Vagina (tissue), 2 donors: ENCODE data around the gene SUSD3. TPM values are rescaled to one million over a fixed set of nuclear protein-coding genes. Genes with fewer than 3 reads are reported as not detected.

Experiments used
- DNase-seq, 2 donors: peaks; one replicate each; pipeline ENCODE4 v3.0.0-alpha.2; 2017; ENCODE audit errors: extremely low spot score in 2 of 2
- H3K27ac ChIP-seq: fragments of 200-600 bp; sonication (generic); one replicate; pipeline ENCODE4 v1.5.1; 2019
- H3K27me3 ChIP-seq: fragments of 200-600 bp; sonication (generic); one replicate; pipeline ENCODE4 v1.5.1; 2019
- H3K36me3 ChIP-seq, 2 donors: fragments of 200-600 bp; sonication (generic); one replicate each; pipeline ENCODE4 v1.5.1; 2017 to 2019
- H3K4me1 ChIP-seq: fragments of 200-600 bp; sonication (generic); one replicate; pipeline ENCODE4 v1.5.1; 2019
- H3K4me3 ChIP-seq, 2 donors: fragments of 200-600 bp; sonication (generic); 1 replicate in 1 of 2; 2 replicates in 1 of 2; pipeline ENCODE4 v1.5.1; 2016 to 2019
- H3K9me3 ChIP-seq: fragments of 200-600 bp; sonication (generic); one replicate; pipeline ENCODE4 v1.5.1; 2019
- POLR2A ChIP-seq, 2 donors: fragments of 450-650 bp; IDR thresholded peaks; one replicate each; pipeline ENCODE4 v1.6.1; 2017; ENCODE audit warnings: antibody characterized with exemption in 2 of 2, mild to moderate bottlenecking in 2 of 2, moderate library complexity in 2 of 2
- POLR2AphosphoS5 ChIP-seq, 2 donors: sonication (generic); formaldehyde crosslinking; IDR thresholded peaks; one replicate each; pipeline ENCODE4 v1.9.0; 2017; ENCODE audit warnings: antibody characterized with exemption in 2 of 2, mild to moderate bottlenecking in 2 of 2, low read depth in 1 of 2; ENCODE audit not compliant: insufficient read depth in 1 of 2
- intact Hi-C: fragments of 100-400 bp; cut with DNase I; formaldehyde crosslinking; loops from one replicate; pipeline ENCODE4 v1.15.1; 2023
- total RNA-seq: library from RNA; depleted of rRNA; stranded (reverse); fragments of >200 nt; gene quantifications from one replicate; pipeline ENCODE4 v1.2.3, GENCODE V29; 2016
- TF ChIP-seq, protein P1 (sequence below), 3 experiments: fragments of 450-650 bp in 2 of 3; fragments of 200-600 bp in 1 of 3; sonication (generic) in 1 of 3; IDR thresholded peaks; one replicate each; pipeline ENCODE4 v1.5.1; 2017 to 2019; ENCODE audit warnings: antibody characterized with exemption in 3 of 3, mild to moderate bottlenecking in 2 of 3, moderate library complexity in 2 of 3

The SUSD3 gene
- total RNA-seq, 1 donor from 2014 or later, result 25.0 TPM

DNA sequence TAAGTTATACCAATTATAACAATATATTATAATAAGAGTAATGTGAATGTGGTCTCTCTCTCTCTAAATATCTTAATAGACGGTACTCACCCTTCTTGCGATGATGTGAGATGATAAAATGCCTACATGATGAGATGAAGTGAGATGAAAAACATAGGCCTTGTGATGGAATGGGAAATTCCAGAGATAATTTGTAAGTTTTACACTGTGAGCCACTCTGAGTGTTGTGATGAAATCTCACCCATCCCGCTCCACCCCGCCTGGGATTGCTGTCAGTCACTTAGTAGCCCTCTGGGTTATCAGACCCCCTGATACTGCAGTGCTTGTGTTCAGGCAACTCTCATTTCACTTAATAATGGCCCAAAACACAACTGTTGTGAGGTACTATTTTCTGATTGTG lies 10.5 kb downstream of the SUSD3 start:
- Histone ChIP-seq H3K27me3 (no peaks in the 10 kb centered on the region), H3K4me1 (peaks cover 20% of the 10 kb centered on the region), H3K4me3 (no peak overlapping the region), H3K9me3 (no peaks in the 10 kb centered on the region), H3K36me3 (no peaks in the 10 kb centered on the region), H3K27ac (no peak overlapping the region)
- intact Hi-C loops, result no loop called here
- TF ChIP-seq POLR2AphosphoS5 (IDR thresholded peaks at IDR 0.05; ENCODE audit: insufficient read depth in 1 of 2, low read depth in 1 of 2) (no peak), POLR2A (IDR thresholded peaks at IDR 0.05) (no peak)
- TF ChIP-seq, protein P1, sequence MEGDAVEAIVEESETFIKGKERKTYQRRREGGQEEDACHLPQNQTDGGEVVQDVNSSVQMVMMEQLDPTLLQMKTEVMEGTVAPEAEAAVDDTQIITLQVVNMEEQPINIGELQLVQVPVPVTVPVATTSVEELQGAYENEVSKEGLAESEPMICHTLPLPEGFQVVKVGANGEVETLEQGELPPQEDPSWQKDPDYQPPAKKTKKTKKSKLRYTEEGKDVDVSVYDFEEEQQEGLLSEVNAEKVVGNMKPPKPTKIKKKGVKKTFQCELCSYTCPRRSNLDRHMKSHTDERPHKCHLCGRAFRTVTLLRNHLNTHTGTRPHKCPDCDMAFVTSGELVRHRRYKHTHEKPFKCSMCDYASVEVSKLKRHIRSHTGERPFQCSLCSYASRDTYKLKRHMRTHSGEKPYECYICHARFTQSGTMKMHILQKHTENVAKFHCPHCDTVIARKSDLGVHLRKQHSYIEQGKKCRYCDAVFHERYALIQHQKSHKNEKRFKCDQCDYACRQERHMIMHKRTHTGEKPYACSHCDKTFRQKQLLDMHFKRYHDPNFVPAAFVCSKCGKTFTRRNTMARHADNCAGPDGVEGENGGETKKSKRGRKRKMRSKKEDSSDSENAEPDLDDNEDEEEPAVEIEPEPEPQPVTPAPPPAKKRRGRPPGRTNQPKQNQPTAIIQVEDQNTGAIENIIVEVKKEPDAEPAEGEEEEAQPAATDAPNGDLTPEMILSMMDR (IDR thresholded peaks at IDR 0.05), result no peak
- no peak for DNase-seq

DNA sequence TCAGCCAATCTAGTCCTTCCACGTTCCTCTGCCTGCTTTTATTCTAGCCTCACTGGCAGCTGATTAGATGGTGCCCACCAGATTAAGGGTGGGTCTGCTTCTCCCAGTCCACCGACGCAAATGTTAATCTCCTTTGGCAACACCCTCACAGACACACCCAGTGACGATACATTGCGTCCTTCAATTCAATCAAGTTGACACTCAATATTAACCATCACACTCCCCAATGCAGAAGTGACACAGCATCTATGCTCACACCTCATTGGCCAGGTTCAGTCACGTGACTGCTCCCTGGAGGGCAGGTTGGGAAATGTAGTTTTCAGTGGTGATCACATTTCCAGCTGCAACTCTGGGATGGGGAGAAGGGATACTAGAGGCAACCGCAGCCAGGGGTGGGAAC lies 13.0 kb downstream of the SUSD3 start:
- Histone ChIP-seq H3K4me1 (peaks cover 15% of the 10 kb centered on the region), H3K36me3 (no peaks in the 10 kb centered on the region), H3K27me3 (no peaks in the 10 kb centered on the region), H3K9me3 (no peaks in the 10 kb centered on the region), H3K27ac (peak overlapping the region; percentile 62), H3K4me3 (no peak overlapping the region)
- TF ChIP-seq, protein P1 (IDR thresholded peaks at IDR 0.05), result no peak
- TF ChIP-seq POLR2AphosphoS5 (IDR thresholded peaks at IDR 0.05; ENCODE audit: insufficient read depth in 1 of 2, low read depth in 1 of 2) (no peak), POLR2A (IDR thresholded peaks at IDR 0.05) (no peak)
- intact Hi-C loops, result no loop called here
- no peak for DNase-seq

DNA sequence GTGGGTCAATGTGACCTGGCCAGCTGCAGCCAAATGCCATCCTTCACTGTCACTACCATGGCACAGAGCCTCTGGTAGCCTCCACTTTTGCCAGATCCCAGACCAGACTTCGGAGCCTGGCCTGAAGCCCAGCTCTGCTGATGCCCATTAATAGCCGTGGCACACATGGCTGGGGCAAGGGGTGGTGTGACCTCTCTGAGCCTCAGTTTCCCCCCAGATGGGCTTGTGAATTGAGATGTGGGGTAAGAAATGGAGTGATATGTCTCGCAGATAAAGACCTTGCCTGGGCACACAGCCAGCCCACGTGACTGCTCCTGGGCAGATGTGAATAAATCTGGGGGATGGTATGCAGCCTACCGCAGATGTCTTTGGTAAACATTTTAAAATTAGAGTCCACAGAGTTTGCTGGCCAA lies 13.9 kb downstream of the SUSD3 start:
- Histone ChIP-seq H3K27ac (peak overlapping the region; percentile 62), H3K4me3 (no peak overlapping the region), H3K9me3 (no peaks in the 10 kb centered on the region), H3K36me3 (no peaks in the 10 kb centered on the region), H3K4me1 (peaks cover 15% of the 10 kb centered on the region), H3K27me3 (no peaks in the 10 kb centered on the region)
- intact Hi-C loops, result no loop called here
- TF ChIP-seq POLR2AphosphoS5 (IDR thresholded peaks at IDR 0.05; ENCODE audit: insufficient read depth in 1 of 2, low read depth in 1 of 2) (peak in 1 of 2 donors; percentile 70), POLR2A (IDR thresholded peaks at IDR 0.05) (no peak)
- TF ChIP-seq, protein P1 (IDR thresholded peaks at IDR 0.05), result no peak
- no peak for DNase-seq

DNA sequence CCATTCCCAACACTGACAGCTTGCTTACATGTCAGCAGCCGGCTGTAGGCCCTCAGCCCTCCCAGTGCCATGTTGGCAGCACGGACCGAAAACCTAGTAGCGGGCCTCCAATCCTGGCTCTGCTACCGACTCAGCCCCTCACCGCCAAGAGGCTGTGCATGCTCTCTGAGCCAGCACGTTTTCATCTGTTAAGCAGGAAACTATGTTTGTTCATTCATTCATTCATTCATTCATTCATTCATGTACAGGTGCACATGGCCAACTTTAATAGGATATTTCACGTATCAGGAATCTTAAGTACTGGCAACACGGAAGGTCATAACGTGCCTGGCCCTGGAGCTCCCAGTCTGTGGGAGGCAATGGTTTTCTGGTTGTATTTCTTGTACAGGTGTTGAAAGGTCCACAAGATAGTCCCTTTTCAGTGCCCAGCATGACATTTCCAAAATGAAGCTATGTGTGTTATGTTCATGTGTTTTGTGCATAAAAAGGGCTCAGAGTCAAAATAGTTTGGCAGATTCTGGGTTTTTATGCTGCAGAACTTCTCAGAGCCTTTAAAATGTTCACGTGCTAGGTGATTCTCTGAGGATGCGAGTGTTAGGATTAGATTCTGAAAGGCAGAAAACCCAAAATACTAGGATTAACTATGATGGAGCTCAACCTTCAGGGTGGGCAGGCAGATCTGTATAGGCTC lies 17.7 kb downstream of the SUSD3 start:
- H3K4me1 ChIP-seq, result peaks cover 15% of the 10 kb centered on the region
- no peak overlapping the region for H3K4me3 ChIP-seq
- no peak overlapping the region for H3K27ac ChIP-seq
- no peak for DNase-seq
- no peaks in the 10 kb centered on the region for H3K9me3 ChIP-seq
- no peaks in the 10 kb centered on the region for H3K36me3 ChIP-seq
- intact Hi-C loops, result no loop called here
- TF ChIP-seq POLR2A (IDR thresholded peaks at IDR 0.05) (no peak), POLR2AphosphoS5 (IDR thresholded peaks at IDR 0.05; ENCODE audit: insufficient read depth in 1 of 2, low read depth in 1 of 2) (no peak)
- TF ChIP-seq, protein P1 (IDR thresholded peaks at IDR 0.05), result no peak
- no peaks in the 10 kb centered on the region for H3K27me3 ChIP-seq

DNA sequence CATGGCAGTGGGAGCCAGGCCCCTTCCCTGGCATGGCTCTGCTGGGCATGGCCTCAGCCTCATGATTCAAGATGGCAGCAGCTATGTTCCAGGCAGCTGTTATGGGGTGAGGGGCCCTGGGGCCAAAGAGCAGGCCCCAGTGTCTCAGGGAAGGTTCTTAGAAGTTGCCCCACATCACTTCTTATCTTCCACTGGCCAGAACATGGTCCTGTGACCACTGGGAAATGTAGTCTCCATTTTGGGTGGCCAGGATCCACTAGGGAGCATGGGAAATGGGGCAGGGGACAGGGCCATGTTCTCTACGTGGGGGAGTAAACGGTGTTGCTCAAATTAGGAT lies 18.3 kb downstream of the SUSD3 start:
- Histone ChIP-seq H3K27ac (no peak overlapping the region), H3K27me3 (no peaks in the 10 kb centered on the region), H3K36me3 (no peaks in the 10 kb centered on the region), H3K4me3 (no peak overlapping the region), H3K9me3 (no peaks in the 10 kb centered on the region), H3K4me1 (peaks cover 13% of the 10 kb centered on the region)
- no peak for TF ChIP-seq POLR2AphosphoS5 (IDR thresholded peaks at IDR 0.05; ENCODE audit: insufficient read depth in 1 of 2, low read depth in 1 of 2)
- TF ChIP-seq, protein P1 (IDR thresholded peaks at IDR 0.05), result no peak
- no peak for TF ChIP-seq POLR2A (IDR thresholded peaks at IDR 0.05)
- intact Hi-C loops, result no loop called here
- DNase-seq, result no peak
